ENCODE results near the gene ZBBX. TPM values are rescaled to one million over a fixed set of nuclear protein-coding genes. Genes with fewer than 3 reads are reported as not detected.

Gene ZBBX
- total and polyA plus RNA-seq, 2 of the 8 experiments (the other 6 are each of a cell fraction or from before 2014, with no cell fraction given) = 0.17 to 0.84 TPM

DNA sequence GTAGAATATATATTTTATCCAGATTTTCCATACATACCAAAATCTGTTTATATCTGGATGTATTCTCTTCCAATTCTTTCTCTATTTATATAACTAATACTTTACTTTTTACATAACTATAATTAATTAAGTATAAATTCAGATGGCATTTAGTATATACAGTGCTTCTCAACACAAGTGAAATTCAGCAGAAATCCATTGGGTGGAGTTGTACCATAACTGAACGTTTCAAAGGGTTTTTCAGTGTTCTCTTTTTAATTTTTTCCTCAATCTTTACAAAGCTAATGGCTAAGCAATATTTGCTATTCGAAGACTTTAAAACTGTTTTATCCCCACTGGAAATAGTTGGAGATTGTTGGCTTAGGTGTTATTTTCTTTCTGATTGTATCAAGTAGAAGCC lies 13.9 kb upstream of the ZBBX start:
- Histone ChIP-seq H4K8ac (ENCODE audit: extremely low read depth, insufficient read depth, low read length) (no peak overlapping the region), H2AK5ac (ENCODE audit: low read depth, low read length) (no peak overlapping the region), H2BK120ac (replicated peaks; ENCODE audit: low read depth, low read length) (no peak overlapping the region), H2BK15ac (ENCODE audit: low read length) (no peak overlapping the region), H2BK12ac (ENCODE audit: low read depth, low read length) (no peak overlapping the region), H3K56ac (replicated peaks; ENCODE audit: insufficient read length, low read depth, low read length) (no peak overlapping the region), H3K14ac (ENCODE audit: insufficient read length) (no peak overlapping the region), H4K5ac (ENCODE audit: insufficient read length, low read depth, low read length) (no peak overlapping the region), H3K23ac (ENCODE audit: insufficient read length) (no peak overlapping the region), H3K23me2 (ENCODE audit: low read depth, low read length) (no peaks in the 10 kb centered on the region), H2BK20ac (ENCODE audit: low read length) (no peak overlapping the region), H3K4me3 (ENCODE audit: extremely low read depth in 1 of 4, insufficient read depth in 2 of 4, low read depth in 3 of 4, low read length in 4 of 4) (no peak overlapping the region), H3K79me2 (ENCODE audit: control insufficient read depth in 1 of 2, insufficient read depth in 2 of 2, low read length in 2 of 2) (no peaks in the 10 kb centered on the region), H2BK5ac (ENCODE audit: low read depth, low read length) (no peak overlapping the region), H3K79me1 (ENCODE audit: low read depth, low read length) (no peaks in the 10 kb centered on the region), H3K36me3 (ENCODE audit: control insufficient read depth in 2 of 4, insufficient read depth in 4 of 4, low read length in 3 of 4) (no peaks in the 10 kb centered on the region), H2AFZ (ENCODE audit: low read length) (no peak overlapping the region), H3K18ac (ENCODE audit: extremely low read depth, low read length) (no peak overlapping the region), H3K4me1 (replicated peaks in 1 of 4; ENCODE audit: control insufficient read depth in 3 of 4, insufficient read depth in 4 of 4, low read length in 3 of 4) (peaks cover 1 to 5% (median 4%) of the 10 kb centered on the region in 4 experiments; a peak in 5 of 7 replicates), H3K9me3 (ENCODE audit: insufficient read depth in 2 of 2, low read depth in 1 of 2, low read length in 1 of 2) (no peaks in the 10 kb centered on the region), H3K4ac (replicated peaks; ENCODE audit: insufficient read length, low read depth, low read length) (no peak overlapping the region), H3K9ac (replicated peaks in 1 of 4; ENCODE audit: extremely low read depth in 1 of 4, low read depth in 3 of 4, low read length in 3 of 4) (no peak overlapping the region), H3K4me2 (ENCODE audit: insufficient read depth in 1 of 2, low read depth in 2 of 2, low read length in 2 of 2) (no peak overlapping the region), H3K27me3 (replicated peaks in 1 of 4; ENCODE audit: control insufficient read depth in 3 of 4, extremely low read depth in 1 of 4, insufficient read depth in 3 of 4, low read length in 3 of 4) (no peaks in the 10 kb centered on the region), H4K91ac (replicated peaks; ENCODE audit: insufficient read length, low read length) (no peak overlapping the region), H4K20me1 (replicated peaks in 1 of 2; ENCODE audit: control insufficient read depth in 1 of 2, insufficient read depth in 2 of 2, low read length in 2 of 2) (no peaks in the 10 kb centered on the region), H3K27ac (ENCODE audit: low read depth, low read length) (no peak overlapping the region)
- TF ChIP-seq TBP (IDR thresholded peaks at IDR 0.05; ENCODE audit: low read depth, low read length) (no peak), RAD21 (IDR thresholded peaks at IDR 0.05 in 1 of 2, conservative IDR thresholded peaks at IDR 0.05 in 1 of 2; ENCODE audit: low read depth in 2 of 2, low read length in 2 of 2) (peak; percentile 27 to 45)
- no peak for DNase-seq (ENCODE audit: low read depth in 1 of 2, low spot score in 2 of 2)
- 82% methylated on average over 2 of the region's 2 CpGs; no CpG with 5 or more reads in 1 of the 2 experiments for WGBS, 2 experiments (ENCODE audit: extremely low coverage in 1 of 2, insufficient coverage in 1 of 2, insufficient read length in 1 of 2, insufficient replicate concordance in 2 of 2, low coverage in 1 of 2, low lambda C conversion rate in 2 of 2, missing lambda C conversion rate in 1 of 2)
- CTCF ChIA-PET (ENCODE audit: partially characterized antibody) = interaction anchor here (0.7 to 2.7 kb wide), 2 partner anchors 14 to 32 kb away, joined by 3 to 15 read pairs; partner anchors contain the start of gene ZBBX
- FAIRE-seq = no peak
- POLR2A ChIA-PET (ENCODE audit: partially characterized antibody) = no interaction called here
